ENCODE measurements around the gene UCK2. TPM values are rescaled to one million over a fixed set of nuclear protein-coding genes. Genes with fewer than 3 reads are reported as not detected.
"Not testable (repeated sequence)": the region's sequence is repeated elsewhere in the genome, so short reads cannot be mapped to it uniquely, and the experiment has no call there.

UCK2 gene
- 61.1 TPM for polyA plus RNA-seq (2013, experiment 1 of 2; ENCODE audit: insufficient read length)
- polyA plus RNA-seq (2013, experiment 2 of 2; ENCODE audit: insufficient read length): 39.1 TPM

GRCh38 chr1:165827268-165828102 is at the start of gene UCK2:
Gene UCK2, plus strand, starts transcription at chr1:165827614. Its CDS starts 220 bp downstream, at chr1:165827834.
- peak; percentile 81 for DNase-seq

GRCh38 chr1:165778197-165778596 is 49.2 kb upstream of the UCK2 start:
- not testable (repeated sequence) for DNase-seq

GRCh38 chr1:165783519-165783918 is 43.9 kb upstream of the UCK2 start:
- DNase-seq: not testable (repeated sequence)

GRCh38 chr1:165787741-165788140 is 39.7 kb upstream of the UCK2 start:
- DNase-seq: no peak

GRCh38 chr1:165793951-165794350 is 33.5 kb upstream of the UCK2 start:
- no peak for DNase-seq

- DNase-seq: no peak
Observed at GRCh38 chr1:165795894-165796293, 31.5 kb upstream of the UCK2 start.

GRCh38 chr1:165799387-165799786 is 28.0 kb upstream of the UCK2 start:
- no peak for DNase-seq

- DNase-seq: not testable (repeated sequence)
Observed at GRCh38 chr1:165804513-165804912, 22.9 kb upstream of the UCK2 start.

- DNase-seq: no peak
Observed at GRCh38 chr1:165807613-165808012, 19.8 kb upstream of the UCK2 start.

- peak; percentile 63 for DNase-seq
Observed at GRCh38 chr1:165815725-165816124, 11.7 kb upstream of the UCK2 start.

GRCh38 chr1:165816157-165816556 is 11.3 kb upstream of the UCK2 start:
- no peak for DNase-seq

GRCh38 chr1:165816826-165817497 is 10.5 kb upstream of the UCK2 start:
- DNase-seq: no peak

GRCh38 chr1:165823552-165824268 is 3.7 kb upstream of the UCK2 start:
- no peak for DNase-seq

- peak; percentile 82 for DNase-seq
Observed at GRCh38 chr1:165824269-165824643, 3.2 kb upstream of the UCK2 start.

- no peak for DNase-seq
Observed at GRCh38 chr1:165826565-165827267, 698 bp upstream of the UCK2 start.

- DNase-seq: peak; percentile 53
Observed at GRCh38 chr1:165828103-165828668, 772 bp downstream of the UCK2 start.

GRCh38 chr1:165828669-165829329 is 1.4 kb downstream of the UCK2 start:
- DNase-seq: peak; percentile 87

GRCh38 chr1:165829888-165830287 is 2.5 kb downstream of the UCK2 start:
- no peak for DNase-seq

- no peak for DNase-seq
Observed at GRCh38 chr1:165831146-165831545, 3.7 kb downstream of the UCK2 start.

- no peak for DNase-seq
Observed at GRCh38 chr1:165832902-165833301, 5.5 kb downstream of the UCK2 start.

GRCh38 chr1:165833358-165833757 is 5.9 kb downstream of the UCK2 start:
- DNase-seq: no peak

- DNase-seq: no peak
Observed at GRCh38 chr1:165834229-165834628, 6.8 kb downstream of the UCK2 start.

Data from fibroblast of skin of back (primary cell).